ENCODE data around the gene LUC7L3. TPM values are rescaled to one million over a fixed set of nuclear protein-coding genes. Genes with fewer than 3 reads are reported as not detected.

Gene LUC7L3
- total RNA-seq, 1 donor from 2014 or later: 53.3 TPM

DNA sequence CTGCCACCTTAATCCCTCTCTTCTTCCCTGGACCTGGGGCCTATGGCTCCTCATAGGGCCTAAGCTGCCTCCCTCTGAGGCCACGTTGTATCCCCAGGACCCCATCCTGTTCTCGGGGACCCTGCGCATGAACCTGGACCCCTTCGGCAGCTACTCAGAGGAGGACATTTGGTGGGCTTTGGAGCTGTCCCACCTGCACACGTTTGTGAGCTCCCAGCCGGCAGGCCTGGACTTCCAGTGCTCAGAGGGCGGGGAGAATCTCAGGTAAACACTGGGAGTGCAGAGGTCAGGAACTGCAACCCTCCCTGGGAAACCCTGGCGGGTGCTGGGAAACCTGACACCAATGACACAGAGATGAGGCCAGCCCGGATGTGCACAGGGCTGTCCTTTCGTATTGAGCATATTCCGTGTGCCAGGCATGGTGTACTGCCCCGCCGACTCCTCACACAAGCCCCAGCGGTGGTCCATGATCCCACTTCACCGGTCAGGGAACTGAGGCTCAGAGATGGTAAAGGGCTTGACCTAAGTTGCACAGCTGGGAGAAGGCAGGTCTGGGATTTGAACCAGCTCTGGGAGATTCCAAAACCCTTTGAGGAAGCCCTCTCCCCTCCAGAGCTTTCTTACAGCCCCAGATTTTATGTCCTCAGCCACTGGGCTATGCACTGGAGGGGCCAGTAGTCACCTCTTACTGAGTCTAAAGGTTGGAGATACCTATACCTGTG is 34.6 kb upstream of the LUC7L3 start:
- intact Hi-C loops (cut with micrococcal nuclease): no loop called here
- DNase-seq (no peak), ATAC-seq (no peak)

- DNase-seq: no peak
- no peak for ATAC-seq
- intact Hi-C loops (cut with micrococcal nuclease): no loop called here
These were observed 34.1 kb upstream of the LUC7L3 start for GRCh38 chr17:50685334-50685665.

- DNase-seq (no peak), ATAC-seq (no peak)
- intact Hi-C loops (cut with micrococcal nuclease): no loop called here
These were observed 33.5 kb upstream of the LUC7L3 start for GRCh38 chr17:50685691-50686493.

- DNase-seq: peak; percentile 51
- ATAC-seq: peak; percentile 85
- intact Hi-C loops (cut with micrococcal nuclease): no loop called here
These were observed 32.8 kb upstream of the LUC7L3 start for GRCh38 chr17:50686494-50687199.

DNA sequence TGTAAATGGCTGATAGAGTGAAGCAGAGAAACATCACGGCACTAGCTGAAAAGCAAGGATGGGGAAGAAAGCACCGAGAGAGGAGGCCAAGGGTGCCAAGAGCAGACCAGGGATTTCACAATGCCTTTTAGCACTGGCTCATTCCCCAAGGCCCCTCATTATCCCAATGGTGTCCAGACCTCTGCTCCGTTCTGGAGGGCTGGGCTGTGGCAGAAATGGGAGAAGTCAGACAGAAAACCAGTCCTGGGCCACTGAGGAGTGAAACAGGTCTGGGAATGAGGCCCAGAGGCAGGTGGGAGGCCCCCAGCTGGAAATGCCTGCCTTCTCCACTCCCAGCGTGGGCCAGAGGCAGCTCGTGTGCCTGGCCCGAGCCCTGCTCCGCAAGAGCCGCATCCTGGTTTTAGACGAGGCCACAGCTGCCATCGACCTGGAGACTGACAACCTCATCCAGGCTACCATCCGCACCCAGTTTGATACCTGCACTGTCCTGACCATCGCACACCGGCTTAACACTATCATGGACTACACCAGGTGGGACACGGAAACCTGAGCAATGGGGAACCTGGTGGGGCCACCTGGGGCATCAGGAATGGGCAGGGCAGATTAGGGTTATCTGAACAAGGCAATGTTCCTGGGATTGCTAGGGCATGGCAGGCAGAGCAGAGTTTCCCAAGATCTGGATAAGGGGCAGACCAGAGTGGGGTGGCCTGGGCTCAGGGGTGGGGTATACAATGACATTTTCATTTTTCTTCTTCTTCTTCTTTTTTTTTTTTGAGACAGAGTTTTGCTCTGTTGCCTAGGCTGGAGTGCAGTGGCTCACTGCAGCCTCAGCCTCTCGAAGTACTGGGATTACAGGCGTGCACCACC is 32.0 kb upstream of the LUC7L3 start:
- intact Hi-C loops (cut with micrococcal nuclease): no loop called here
- no peak for ATAC-seq

DNA sequence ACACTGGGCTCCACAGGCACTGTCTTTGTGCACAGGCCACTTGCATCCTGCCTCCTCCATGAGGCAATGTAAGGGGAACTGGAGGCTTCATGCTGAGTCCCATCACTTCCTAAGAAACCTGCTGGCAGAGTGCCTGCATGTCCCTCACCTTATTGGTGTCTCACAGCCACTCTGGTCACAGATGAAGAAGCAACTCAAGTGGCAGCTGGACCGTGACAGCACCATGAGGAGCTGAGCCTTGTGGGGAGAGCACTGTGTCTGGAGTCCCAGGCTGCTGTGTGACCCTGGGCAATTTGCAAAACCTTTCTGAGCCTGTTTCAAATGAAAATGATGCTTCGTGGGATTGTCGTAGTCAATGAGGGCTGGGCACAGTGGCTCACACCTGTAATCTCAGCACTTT is 31.2 kb upstream of the LUC7L3 start:
- ATAC-seq: no peak
- DNase-seq: no peak
- intact Hi-C loops (cut with micrococcal nuclease): no loop called here

More for the DNA sequence above, 32.0 kb upstream of the LUC7L3 start:
- no peak for DNase-seq

GRCh38 chr17:50689251-50689650 is 30.2 kb upstream of the LUC7L3 start:
- DNase-seq (no peak), ATAC-seq (no peak)
- intact Hi-C loops (cut with micrococcal nuclease): no loop called here

GRCh38 chr17:50689956-50690886 is 29.2 kb upstream of the LUC7L3 start:
- intact Hi-C loops (cut with micrococcal nuclease): loop anchor here (10.0 kb wide), 1 partner anchor 135 kb away; no protein-coding TSS in a partner anchor
- DNase-seq: no peak
- no peak for ATAC-seq

DNA sequence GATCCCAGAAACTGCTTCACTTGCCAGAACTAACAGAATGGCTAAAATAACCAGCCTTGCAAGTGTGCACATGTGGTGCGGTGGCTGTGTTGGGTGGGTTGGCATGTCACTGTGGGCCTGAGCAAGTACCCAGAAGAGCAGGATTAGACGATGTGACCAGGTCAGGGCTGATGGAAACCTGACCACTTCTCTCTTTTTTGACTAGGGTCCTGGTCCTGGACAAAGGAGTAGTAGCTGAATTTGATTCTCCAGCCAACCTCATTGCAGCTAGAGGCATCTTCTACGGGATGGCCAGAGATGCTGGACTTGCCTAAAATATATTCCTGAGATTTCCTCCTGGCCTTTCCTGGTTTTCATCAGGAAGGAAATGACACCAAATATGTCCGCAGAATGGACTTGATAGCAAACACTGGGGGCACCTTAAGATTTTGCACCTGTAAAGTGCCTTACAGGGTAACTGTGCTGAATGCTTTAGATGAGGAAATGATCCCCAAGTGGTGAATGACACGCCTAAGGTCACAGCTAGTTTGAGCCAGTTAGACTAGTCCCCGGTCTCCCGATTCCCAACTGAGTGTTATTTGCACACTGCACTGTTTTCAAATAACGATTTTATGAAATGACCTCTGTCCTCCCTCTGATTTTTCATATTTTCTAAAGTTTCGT is 28.4 kb upstream of the LUC7L3 start:
- intact Hi-C loops (cut with micrococcal nuclease): loop anchor here (10.0 kb wide), 1 partner anchor 136 kb away; no protein-coding TSS in a partner anchor
- DNase-seq: no peak
- no peak for ATAC-seq

DNA sequence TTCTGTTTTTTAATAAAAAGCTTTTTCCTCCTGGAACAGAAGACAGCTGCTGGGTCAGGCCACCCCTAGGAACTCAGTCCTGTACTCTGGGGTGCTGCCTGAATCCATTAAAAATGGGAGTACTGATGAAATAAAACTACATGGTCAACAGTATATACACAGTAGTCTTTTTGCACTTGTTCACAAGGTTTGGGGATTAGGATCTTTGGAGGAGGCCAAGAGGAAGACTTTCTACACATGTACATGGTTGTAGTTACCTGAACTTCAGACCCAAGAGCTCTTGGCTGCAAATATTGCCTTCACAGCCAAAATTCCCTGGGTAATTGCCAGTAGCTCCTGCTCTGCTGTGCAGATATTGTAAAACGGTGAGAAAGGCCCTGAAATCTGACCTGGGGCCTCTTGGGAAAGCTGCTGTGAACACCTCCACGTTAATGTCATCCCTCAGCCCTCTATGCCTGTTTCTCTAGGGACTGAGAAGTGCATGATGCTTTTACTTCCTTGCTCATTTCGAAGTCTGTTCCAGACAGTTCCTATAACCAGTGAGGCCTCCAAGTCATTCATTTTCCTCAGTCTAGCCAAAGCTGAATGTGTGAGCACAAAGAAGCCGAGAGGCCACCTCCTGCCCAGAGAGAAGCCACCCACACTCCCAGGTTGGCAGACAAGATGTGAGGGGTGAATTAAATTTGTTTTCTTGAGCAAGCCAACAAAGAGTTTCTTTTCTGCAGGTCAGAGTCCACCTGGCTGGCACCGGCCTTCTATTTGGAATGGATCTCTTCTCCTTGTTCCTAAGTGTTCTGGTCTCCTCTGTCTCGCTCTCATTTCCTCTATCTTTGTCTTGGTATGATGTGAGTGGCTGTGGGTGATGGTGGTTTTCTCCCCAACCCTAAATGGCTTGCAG is 27.6 kb upstream of the LUC7L3 start:
- no peak for ATAC-seq
- intact Hi-C loops (cut with micrococcal nuclease): loop anchor here (10.0 kb wide), 1 partner anchor 137 kb away; no protein-coding TSS in a partner anchor
- DNase-seq: no peak

DNA sequence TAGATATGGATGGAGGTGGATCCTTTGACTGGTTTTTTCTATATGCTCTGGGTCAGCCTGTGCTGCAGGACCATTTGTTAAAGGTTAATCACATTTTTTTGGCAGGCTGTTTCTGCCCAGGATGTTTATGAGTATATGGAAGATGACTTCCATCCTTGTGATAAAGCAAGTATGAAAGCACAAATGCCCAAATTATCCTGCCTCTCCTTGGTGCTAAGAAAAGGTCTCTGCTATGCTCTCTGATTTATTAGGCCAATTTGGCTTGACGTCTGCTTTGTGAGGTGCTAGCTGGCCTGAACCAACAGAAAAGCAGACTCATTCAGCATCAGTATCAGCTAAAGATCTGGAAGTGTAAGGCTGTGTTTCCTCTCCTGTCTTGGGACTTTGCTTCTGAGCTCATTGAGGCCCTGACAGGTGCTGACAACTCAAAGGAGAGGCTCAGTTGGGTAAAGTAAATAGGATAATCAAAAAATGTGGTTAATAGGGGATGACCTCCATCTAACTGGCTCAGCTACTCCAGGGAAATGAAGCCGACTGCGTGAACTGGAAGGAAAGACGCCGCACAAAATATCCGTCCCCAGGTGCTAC is 26.9 kb upstream of the LUC7L3 start:
- ATAC-seq: no peak
- DNase-seq: no peak
- intact Hi-C loops (cut with micrococcal nuclease): loop anchor here (10.0 kb wide), 1 partner anchor 138 kb away; no protein-coding TSS in a partner anchor

- DNase-seq: no peak
- intact Hi-C loops (cut with micrococcal nuclease): loop anchor here (10.0 kb wide), 1 partner anchor 138 kb away; no protein-coding TSS in a partner anchor
- ATAC-seq: no peak
These were observed 26.2 kb upstream of the LUC7L3 start for GRCh38 chr17:50693036-50693682.

- ATAC-seq (peak; percentile 35), DNase-seq (no peak)
- intact Hi-C loops (cut with micrococcal nuclease): loop anchor here (10.0 kb wide), 1 partner anchor 142 kb away; no protein-coding TSS in a partner anchor
These were observed 23.0 kb upstream of the LUC7L3 start for GRCh38 chr17:50696365-50696879.

DNA sequence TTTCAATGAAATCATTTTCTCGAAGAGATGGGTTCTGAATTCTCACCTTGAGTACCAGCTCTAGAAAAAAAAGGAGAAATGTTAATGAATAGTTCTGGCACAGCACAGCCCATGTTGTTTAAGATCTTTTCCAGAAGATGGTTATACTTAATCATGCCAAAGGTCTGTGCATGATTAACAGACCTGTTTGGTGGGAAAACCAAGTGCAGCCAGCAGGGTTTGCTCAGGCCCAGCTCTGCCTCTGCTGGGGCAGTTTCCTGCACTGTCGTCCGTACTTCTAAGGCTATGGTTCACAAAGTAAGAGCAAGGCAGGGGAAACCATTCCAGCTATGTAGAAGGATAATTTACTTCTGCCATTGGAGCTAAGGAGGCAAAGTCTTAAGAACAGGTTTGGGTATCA is 22.3 kb upstream of the LUC7L3 start:
- no peak for ATAC-seq
- no peak for DNase-seq
- intact Hi-C loops (cut with micrococcal nuclease): loop anchor here (10.0 kb wide), 1 partner anchor 142 kb away; no protein-coding TSS in a partner anchor

GRCh38 chr17:50697663-50698272 is 21.6 kb upstream of the LUC7L3 start:
- DNase-seq (no peak), ATAC-seq (no peak)
- intact Hi-C loops (cut with micrococcal nuclease): loop anchor here (10.0 kb wide), 1 partner anchor 143 kb away; no protein-coding TSS in a partner anchor
